Body of pancreas (tissue), 4 donors: ENCODE data around the gene BICD2.

ENCODE experiments used
- POLR2A ChIP-seq, 3 donors: fragments of 450-650 bp; IDR thresholded peaks; one replicate each; pipeline ENCODE4 v1.6.1; 2016; ENCODE audit warnings: antibody characterized with exemption in 3 of 3, mild to moderate bottlenecking in 2 of 3
- TF ChIP-seq, protein P1 (sequence below), 7 experiments: fragments of 450-650 bp in 4 of 7; fragments of 200-600 bp in 3 of 7; sonication (generic) in 3 of 7; IDR thresholded peaks; one replicate each; pipeline ENCODE4 v1.5.1; 2016 to 2019; ENCODE audit warnings: antibody characterized with exemption in 7 of 7

DNA sequence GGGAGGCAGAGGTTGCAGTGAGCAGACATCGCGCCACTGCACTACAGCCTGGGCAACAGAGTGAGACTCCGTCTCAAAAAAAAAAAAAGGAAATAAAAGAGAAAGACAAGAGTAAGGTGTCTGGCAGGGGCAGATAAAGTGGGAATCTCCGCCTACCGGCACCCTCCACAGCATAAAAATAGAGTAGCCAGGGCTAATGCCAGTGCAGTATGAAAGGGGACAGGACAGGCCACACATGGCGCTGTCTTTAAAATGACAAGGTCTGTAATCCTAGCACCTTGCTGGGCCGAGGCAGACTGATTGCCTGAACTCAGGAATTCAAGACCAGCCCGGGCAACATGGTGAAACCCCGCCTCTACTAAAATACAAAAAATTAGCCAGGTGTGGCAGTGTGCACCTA, 7.8 kb downstream of the BICD2 start:
- no peak for TF ChIP-seq POLR2A (IDR thresholded peaks at IDR 0.05)
- TF ChIP-seq, protein P1, sequence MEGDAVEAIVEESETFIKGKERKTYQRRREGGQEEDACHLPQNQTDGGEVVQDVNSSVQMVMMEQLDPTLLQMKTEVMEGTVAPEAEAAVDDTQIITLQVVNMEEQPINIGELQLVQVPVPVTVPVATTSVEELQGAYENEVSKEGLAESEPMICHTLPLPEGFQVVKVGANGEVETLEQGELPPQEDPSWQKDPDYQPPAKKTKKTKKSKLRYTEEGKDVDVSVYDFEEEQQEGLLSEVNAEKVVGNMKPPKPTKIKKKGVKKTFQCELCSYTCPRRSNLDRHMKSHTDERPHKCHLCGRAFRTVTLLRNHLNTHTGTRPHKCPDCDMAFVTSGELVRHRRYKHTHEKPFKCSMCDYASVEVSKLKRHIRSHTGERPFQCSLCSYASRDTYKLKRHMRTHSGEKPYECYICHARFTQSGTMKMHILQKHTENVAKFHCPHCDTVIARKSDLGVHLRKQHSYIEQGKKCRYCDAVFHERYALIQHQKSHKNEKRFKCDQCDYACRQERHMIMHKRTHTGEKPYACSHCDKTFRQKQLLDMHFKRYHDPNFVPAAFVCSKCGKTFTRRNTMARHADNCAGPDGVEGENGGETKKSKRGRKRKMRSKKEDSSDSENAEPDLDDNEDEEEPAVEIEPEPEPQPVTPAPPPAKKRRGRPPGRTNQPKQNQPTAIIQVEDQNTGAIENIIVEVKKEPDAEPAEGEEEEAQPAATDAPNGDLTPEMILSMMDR (IDR thresholded peaks at IDR 0.05) = no peak
